ENCODE results near the gene C1orf198. TPM values are rescaled to one million over a fixed set of nuclear protein-coding genes. Genes with fewer than 3 reads are reported as not detected.

Gene C1orf198
- total and polyA plus RNA-seq, 2 of the 4 experiments (the other 2 are of a cell fraction): 67.4 to 76.2 TPM

GRCh38 chr1:230849451-230850224 is 18.7 kb downstream of the C1orf198 start:
- Histone ChIP-seq H3K27ac (ENCODE audit: insufficient read depth, low read length) (peak overlapping the region; percentile 38; the same call in 1 of the 2 replicates), H2AK9ac (replicated peaks; ENCODE audit: low read depth, low read length, poor library complexity) (peak overlapping the region; percentile 61), H3K23ac (ENCODE audit: low read depth, low read length) (peak overlapping the region; percentile 70), H2AFZ (replicated peaks; ENCODE audit: low read length, poor library complexity) (peak overlapping the region; percentile 11), H3K4me1 (ENCODE audit: control insufficient read depth, insufficient read depth, low read length) (peaks cover 31% of the 10 kb centered on the region), H3K56ac (ENCODE audit: extremely low read depth, insufficient read depth, low read length) (peak overlapping the region; percentile 36; the same call in 1 of the 2 replicates), H3K9me1 (ENCODE audit: insufficient read depth, low read length) (peaks cover 30% of the 10 kb centered on the region), H3K27me3 (ENCODE audit: control insufficient read depth, insufficient read depth, low read length) (no peaks in the 10 kb centered on the region), H3K4me2 (ENCODE audit: low read depth, low read length) (peak overlapping the region; percentile 34), H3K9ac (ENCODE audit: low read depth, low read length) (peak overlapping the region; percentile 5; the same call in 1 of the 2 replicates), H3K4ac (ENCODE audit: low read depth, low read length) (peak overlapping the region; percentile 96), H3K9me3 (ENCODE audit: control insufficient read depth, insufficient read depth, low read length) (peaks cover 5% of the 10 kb centered on the region), H2BK20ac (ENCODE audit: low read depth, low read length) (peak overlapping the region; percentile 95), H3K36me3 (ENCODE audit: control insufficient read depth, insufficient read depth, low read length) (peaks cover 26% of the 10 kb centered on the region), H3K4me3 (ENCODE audit: insufficient read depth, low read depth, low read length) (no peak overlapping the region), H4K8ac (ENCODE audit: low read depth in 2 of 2, low read length in 2 of 2) (peak overlapping the region; percentile 51 to 65; a peak in 3 of 4 replicates), H3K14ac (replicated peaks; ENCODE audit: low read depth, low read length) (peak overlapping the region; percentile 94), H2BK5ac (ENCODE audit: low read depth, low read length, poor library complexity, severe bottlenecking) (peak overlapping the region; percentile 57), H3K79me1 (ENCODE audit: low read depth in 1 of 2, low read length in 2 of 2) (peaks cover 28 to 85% of the 10 kb centered on the region in 2 experiments), H2BK120ac (ENCODE audit: low read depth, low read length) (peak overlapping the region; percentile 91), H4K20me1 (ENCODE audit: insufficient read depth, low read length) (peaks cover 41% of the 10 kb centered on the region), H4K91ac (ENCODE audit: insufficient read depth, low read depth, low read length) (peak overlapping the region; percentile 84), H3K18ac (ENCODE audit: low read depth, low read length) (peak overlapping the region; percentile 83), H4K5ac (ENCODE audit: low read depth, low read length) (peak overlapping the region; percentile 62), H2AK5ac (ENCODE audit: low read depth, low read length) (peak overlapping the region; percentile 98), H2BK15ac (ENCODE audit: low read depth, low read length) (peak overlapping the region; percentile 87; the same call in 2 of the 3 replicates)
- BruUV-seq (replicated peaks): no TSS peak
- no CpG with 5 or more reads among the region's 14 CpGs for WGBS, 2 experiments (ENCODE audit: extremely low coverage in 2 of 2, insufficient read length in 1 of 2)
- in situ Hi-C loops (cut with MboI; ENCODE audit: low sequenced_read_pairs): loop anchor here (25.0 kb wide), 1 partner anchor 762 kb away; no protein-coding TSS in a partner anchor
- POLR2A ChIA-PET (ENCODE audit: unreplicated experiment): no interaction called here
- ATAC-seq (ENCODE audit: low read depth) (peak; percentile 72), DNase-seq (peak; percentile 95)
- intact Hi-C loops (cut with micrococcal nuclease): loop anchor here (1.0 kb wide), 1 partner anchor 38 kb away; no protein-coding TSS in a partner anchor
- CTCF ChIA-PET: no interaction called here
- dilution Hi-C loops (cut with HindIII; ENCODE audit: low sequenced_read_pairs, unreplicated experiment): no loop called here
- TF ChIP-seq MXI1 (IDR thresholded peaks at IDR 0.05; ENCODE audit: borderline replicate concordance, low read depth, low read length) (no peak), CEBPB (IDR thresholded peaks at IDR 0.05; ENCODE audit: low read depth, low read length) (no peak), FOS (IDR thresholded peaks at IDR 0.05; ENCODE audit: low read depth, low read length) (peak; percentile 64), MAFK (IDR thresholded peaks at IDR 0.05; ENCODE audit: low read depth, low read length) (no peak), RCOR1 (IDR thresholded peaks at IDR 0.05; ENCODE audit: insufficient replicate concordance, low read length) (no peak), RFX5 (IDR thresholded peaks at IDR 0.05; ENCODE audit: low read depth, low read length) (no peak), BHLHE40 (IDR thresholded peaks at IDR 0.05; ENCODE audit: low read depth, low read length) (0 out of 2 replicates have a peak, but pooled peaks have one; percentile 10), MAZ (IDR thresholded peaks at IDR 0.05; ENCODE audit: borderline replicate concordance, low read depth, low read length) (0 out of 2 replicates have a peak, but pooled peaks have one; percentile 10), NFE2L2 (IDR thresholded peaks at IDR 0.05; ENCODE audit: low read depth, low read length) (no peak), USF2 (IDR thresholded peaks at IDR 0.05; ENCODE audit: low read depth, low read length) (no peak), ELK1 (IDR thresholded peaks at IDR 0.05; ENCODE audit: borderline replicate concordance, low read depth, low read length) (no peak), SMC3 (IDR thresholded peaks at IDR 0.05; ENCODE audit: low read depth, low read length) (no peak)
- TF ChIP-seq, protein P1, sequence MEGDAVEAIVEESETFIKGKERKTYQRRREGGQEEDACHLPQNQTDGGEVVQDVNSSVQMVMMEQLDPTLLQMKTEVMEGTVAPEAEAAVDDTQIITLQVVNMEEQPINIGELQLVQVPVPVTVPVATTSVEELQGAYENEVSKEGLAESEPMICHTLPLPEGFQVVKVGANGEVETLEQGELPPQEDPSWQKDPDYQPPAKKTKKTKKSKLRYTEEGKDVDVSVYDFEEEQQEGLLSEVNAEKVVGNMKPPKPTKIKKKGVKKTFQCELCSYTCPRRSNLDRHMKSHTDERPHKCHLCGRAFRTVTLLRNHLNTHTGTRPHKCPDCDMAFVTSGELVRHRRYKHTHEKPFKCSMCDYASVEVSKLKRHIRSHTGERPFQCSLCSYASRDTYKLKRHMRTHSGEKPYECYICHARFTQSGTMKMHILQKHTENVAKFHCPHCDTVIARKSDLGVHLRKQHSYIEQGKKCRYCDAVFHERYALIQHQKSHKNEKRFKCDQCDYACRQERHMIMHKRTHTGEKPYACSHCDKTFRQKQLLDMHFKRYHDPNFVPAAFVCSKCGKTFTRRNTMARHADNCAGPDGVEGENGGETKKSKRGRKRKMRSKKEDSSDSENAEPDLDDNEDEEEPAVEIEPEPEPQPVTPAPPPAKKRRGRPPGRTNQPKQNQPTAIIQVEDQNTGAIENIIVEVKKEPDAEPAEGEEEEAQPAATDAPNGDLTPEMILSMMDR (conservative IDR thresholded peaks at IDR 0.05; ENCODE audit: low read depth, low read length): no peak

Measured in IMR-90 (cell line).